Neural progenitor cell (in vitro differentiated cells): Measurements from ENCODE around the gene ATG16L1.

ENCODE experiments used
- CTCF ChIP-seq: fragments of 200-600 bp; sonication (generic); IDR thresholded peaks from 2 replicates; pipeline ENCODE4 v1.5.1; 2017; ENCODE audit warnings: antibody characterized with exemption, mild to moderate bottlenecking
- EZH2 ChIP-seq: fragments of 200-600 bp; sonication (generic); IDR thresholded peaks from 2 replicates; pipeline ENCODE4 v1.6.1; 2017; ENCODE audit warnings: antibody characterized with exemption, mild to moderate bottlenecking, moderate library complexity
- EZH2phosphoT487 ChIP-seq: fragments of 200-600 bp; sonication (generic); IDR thresholded peaks from 2 replicates; pipeline ENCODE4 v1.6.1; 2017; ENCODE audit warnings: antibody characterized with exemption

DNA sequence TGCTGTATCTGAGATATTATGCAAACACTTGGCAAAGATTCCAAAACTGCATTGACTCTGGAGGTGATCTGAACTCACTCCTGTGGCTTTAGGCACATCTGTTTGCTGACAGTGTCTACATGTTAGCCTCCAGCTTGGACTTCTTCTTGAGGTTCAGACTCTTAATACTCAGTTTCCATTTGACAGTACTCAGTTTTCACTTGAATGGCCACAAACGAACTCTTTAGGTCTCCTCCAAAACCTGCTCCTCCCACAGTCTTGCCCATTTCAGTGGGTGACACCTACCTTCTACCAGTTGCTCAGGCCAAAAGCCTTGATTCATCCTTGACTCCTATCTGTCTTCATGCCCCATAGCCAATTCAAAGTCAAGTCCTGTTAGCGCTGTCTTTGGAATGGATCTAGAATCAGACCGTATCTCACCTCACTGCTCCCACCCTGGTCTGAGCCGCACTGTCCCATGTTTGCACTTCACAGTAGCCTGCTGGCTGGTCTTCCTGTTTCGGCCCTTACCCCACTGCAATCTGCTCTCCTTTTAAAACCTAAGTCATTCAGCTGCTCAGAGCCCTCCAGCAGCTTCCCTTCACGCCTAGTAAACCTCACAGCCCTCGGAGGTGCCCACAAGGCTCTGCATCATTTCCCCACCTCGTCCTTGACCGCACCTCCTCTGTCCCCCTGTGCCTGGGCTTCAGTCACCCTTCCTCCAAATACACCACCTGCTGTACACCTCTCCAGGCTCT is 10.5 kb downstream of the ATG16L1 start:
- TF ChIP-seq EZH2: no peak
- no peak for TF ChIP-seq CTCF
- no peak for TF ChIP-seq EZH2phosphoT487
